ENCODE data around the gene STAT4. TPM values are rescaled to one million over a fixed set of nuclear protein-coding genes. Genes with fewer than 3 reads are reported as not detected.

STAT4 gene
- total RNA-seq, 4 donors from 2014 or later, result 0.31 to 1.0 (median 0.73) TPM; not detected in 1

DNA sequence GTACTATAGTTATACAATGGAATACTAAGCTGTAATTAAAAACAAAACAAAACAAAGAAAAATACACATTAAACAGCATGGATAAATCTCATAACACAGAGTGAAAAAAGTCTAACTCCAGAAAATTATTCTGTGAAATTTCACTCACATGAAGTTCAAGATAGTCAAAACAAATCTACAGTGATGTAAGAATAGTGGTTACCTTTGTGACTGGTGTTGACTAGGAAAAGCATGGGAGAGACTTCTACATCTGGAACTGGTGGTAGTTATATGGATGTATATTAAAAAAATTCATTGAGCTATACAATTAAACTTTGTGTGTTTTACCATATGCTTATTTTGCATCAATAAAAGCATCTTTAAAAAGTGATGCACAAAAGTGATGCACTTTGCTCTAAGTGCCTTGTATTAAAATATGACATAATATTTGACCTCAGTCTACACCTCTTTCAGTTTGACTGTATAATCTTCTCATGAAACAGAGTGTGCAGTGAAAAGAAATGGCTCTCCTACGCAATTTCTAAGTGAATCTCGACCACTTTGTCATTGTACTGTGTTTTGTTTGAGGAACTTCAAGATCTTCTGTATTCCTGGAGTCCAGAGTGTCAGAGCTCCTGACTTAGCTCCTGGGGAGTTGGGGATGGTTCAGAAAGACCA, 28.0 kb downstream of the STAT4 start:
- H3K4me1 ChIP-seq, result no peaks in the 10 kb centered on the region
- in situ Hi-C loops (cut with MboI; ENCODE audit: low sequenced_read_pairs in 4 of 4), result no loop called here
- TF ChIP-seq, protein P1, sequence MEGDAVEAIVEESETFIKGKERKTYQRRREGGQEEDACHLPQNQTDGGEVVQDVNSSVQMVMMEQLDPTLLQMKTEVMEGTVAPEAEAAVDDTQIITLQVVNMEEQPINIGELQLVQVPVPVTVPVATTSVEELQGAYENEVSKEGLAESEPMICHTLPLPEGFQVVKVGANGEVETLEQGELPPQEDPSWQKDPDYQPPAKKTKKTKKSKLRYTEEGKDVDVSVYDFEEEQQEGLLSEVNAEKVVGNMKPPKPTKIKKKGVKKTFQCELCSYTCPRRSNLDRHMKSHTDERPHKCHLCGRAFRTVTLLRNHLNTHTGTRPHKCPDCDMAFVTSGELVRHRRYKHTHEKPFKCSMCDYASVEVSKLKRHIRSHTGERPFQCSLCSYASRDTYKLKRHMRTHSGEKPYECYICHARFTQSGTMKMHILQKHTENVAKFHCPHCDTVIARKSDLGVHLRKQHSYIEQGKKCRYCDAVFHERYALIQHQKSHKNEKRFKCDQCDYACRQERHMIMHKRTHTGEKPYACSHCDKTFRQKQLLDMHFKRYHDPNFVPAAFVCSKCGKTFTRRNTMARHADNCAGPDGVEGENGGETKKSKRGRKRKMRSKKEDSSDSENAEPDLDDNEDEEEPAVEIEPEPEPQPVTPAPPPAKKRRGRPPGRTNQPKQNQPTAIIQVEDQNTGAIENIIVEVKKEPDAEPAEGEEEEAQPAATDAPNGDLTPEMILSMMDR (IDR thresholded peaks at IDR 0.05 in 4 of 5, conservative IDR thresholded peaks at IDR 0.05 in 1 of 5), result no peak
- TF ChIP-seq POLR2A (IDR thresholded peaks at IDR 0.05), result no peak

DNA sequence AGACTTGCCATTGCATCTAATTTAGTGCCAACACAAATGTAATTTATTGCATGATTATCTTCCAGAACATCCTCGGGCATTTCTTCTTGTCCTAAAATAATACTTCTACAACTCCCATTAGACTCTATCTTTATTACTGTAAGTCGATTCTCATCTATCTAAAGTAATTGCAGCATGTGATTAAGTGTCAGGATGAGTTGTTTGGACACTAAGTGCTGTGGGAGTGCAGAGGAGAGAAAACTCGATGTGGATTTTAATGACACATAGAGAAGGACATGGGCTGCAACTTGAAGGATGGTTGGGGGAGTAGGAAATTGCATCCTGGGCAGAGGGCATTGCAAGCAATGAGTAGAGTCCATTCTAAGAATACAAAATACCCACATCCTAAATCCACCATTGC, 33.5 kb downstream of the STAT4 start:
- DNase-seq (no peak), ATAC-seq (no peak)
- Histone ChIP-seq H3K36me3 (no peaks in the 10 kb centered on the region), H3K27me3 (no peaks in the 10 kb centered on the region), H3K27ac (no peak overlapping the region), H3K9me3 (no peaks in the 10 kb centered on the region), H3K4me3 (no peak overlapping the region), H3K4me1 (no peaks in the 10 kb centered on the region)
- in situ Hi-C loops (cut with MboI; ENCODE audit: low sequenced_read_pairs in 4 of 4), result no loop called here
- TF ChIP-seq, protein P1 (IDR thresholded peaks at IDR 0.05 in 4 of 5, conservative IDR thresholded peaks at IDR 0.05 in 1 of 5), result no peak
- TF ChIP-seq POLR2A (IDR thresholded peaks at IDR 0.05), result no peak
- intact Hi-C loops (cut with DNase I; ENCODE audit: low total_unique reads), result no loop called here

More for the DNA sequence above, 28.0 kb downstream of the STAT4 start:
- Histone ChIP-seq H3K4me3 (no peak overlapping the region), H3K9me3 (no peaks in the 10 kb centered on the region), H3K27ac (no peak overlapping the region), H3K27me3 (no peaks in the 10 kb centered on the region), H3K36me3 (no peaks in the 10 kb centered on the region)
- intact Hi-C loops (cut with DNase I; ENCODE audit: low total_unique reads), result no loop called here
- no peak for ATAC-seq
- DNase-seq, result no peak

DNA sequence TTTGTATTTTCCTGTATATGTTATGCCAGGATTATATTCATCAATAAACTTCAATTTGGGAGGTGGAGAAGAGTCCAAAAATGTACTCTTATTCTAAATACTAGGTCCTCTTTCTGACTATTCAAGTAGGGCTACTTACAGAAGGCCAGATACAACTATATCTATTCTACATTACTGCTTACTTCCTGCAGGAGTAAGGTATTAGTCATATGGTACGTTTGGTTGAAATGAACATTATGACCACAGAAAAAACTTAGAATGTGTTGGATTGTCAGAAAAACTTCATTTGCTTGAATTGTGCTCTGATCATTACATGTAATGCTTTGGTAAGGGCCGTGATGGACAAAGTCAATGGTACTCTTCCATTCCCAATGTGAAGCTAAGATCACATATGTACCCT, 35.0 kb downstream of the STAT4 start:
- in situ Hi-C loops (cut with MboI; ENCODE audit: low sequenced_read_pairs in 4 of 4), result no loop called here
- TF ChIP-seq, protein P1 (IDR thresholded peaks at IDR 0.05 in 4 of 5, conservative IDR thresholded peaks at IDR 0.05 in 1 of 5), result no peak
- TF ChIP-seq POLR2A (IDR thresholded peaks at IDR 0.05), result no peak
- DNase-seq (no peak), ATAC-seq (no peak)
- Histone ChIP-seq H3K4me1 (no peaks in the 10 kb centered on the region), H3K4me3 (no peak overlapping the region), H3K27me3 (no peaks in the 10 kb centered on the region), H3K9me3 (no peaks in the 10 kb centered on the region), H3K36me3 (no peaks in the 10 kb centered on the region), H3K27ac (no peak overlapping the region)
- intact Hi-C loops (cut with DNase I; ENCODE audit: low total_unique reads), result no loop called here

DNA sequence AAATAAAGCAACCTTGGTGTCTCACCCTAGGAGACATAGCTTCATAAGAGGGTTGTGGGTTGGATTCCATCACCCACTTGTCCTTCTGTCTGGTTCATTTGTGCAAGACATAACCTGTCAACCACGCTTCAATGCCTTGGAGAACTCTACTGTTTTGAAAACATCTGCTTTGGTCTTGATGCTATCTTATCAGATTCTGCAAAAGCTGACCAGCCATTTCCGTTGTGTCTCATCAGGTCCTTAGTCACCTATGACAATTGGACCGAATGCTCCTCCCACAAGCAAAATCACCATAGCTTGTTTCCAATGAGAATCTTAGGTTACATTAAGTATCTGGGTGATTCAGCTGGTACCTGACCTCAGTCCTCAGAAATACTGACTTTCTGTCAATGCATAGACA, 35.4 kb downstream of the STAT4 start:
- DNase-seq (no peak), ATAC-seq (no peak)
- in situ Hi-C loops (cut with MboI; ENCODE audit: low sequenced_read_pairs in 4 of 4), result no loop called here
- Histone ChIP-seq H3K4me1 (no peaks in the 10 kb centered on the region), H3K9me3 (no peaks in the 10 kb centered on the region), H3K27me3 (no peaks in the 10 kb centered on the region), H3K36me3 (no peaks in the 10 kb centered on the region), H3K4me3 (no peak overlapping the region), H3K27ac (no peak overlapping the region)
- intact Hi-C loops (cut with DNase I; ENCODE audit: low total_unique reads), result no loop called here
- TF ChIP-seq, protein P1 (IDR thresholded peaks at IDR 0.05 in 4 of 5, conservative IDR thresholded peaks at IDR 0.05 in 1 of 5), result no peak
- no peak for TF ChIP-seq POLR2A (IDR thresholded peaks at IDR 0.05)

DNA sequence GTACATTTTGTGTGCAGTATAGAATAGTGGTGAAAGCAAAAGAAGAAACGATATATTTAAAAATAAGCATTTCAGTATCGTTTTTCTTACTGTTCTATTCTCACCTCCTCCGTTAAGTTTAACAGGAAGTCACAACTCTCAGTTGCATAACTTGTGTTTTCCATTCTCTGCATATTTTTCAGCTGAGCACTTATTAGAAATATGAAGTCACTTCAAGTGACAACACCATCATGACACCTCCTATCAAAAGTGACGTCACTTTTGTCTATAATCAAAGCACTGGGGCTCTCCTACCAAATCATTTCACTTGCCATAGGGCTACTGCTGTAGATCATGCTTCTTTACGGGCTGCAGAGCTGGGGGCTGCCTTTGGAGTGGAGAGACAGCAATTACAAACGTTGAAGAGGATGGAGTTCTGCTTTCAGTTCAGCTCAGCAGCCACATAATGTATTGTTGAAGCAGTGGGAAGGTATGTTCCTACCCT, 36.3 kb downstream of the STAT4 start:
- no peak for ATAC-seq
- in situ Hi-C loops (cut with MboI; ENCODE audit: low sequenced_read_pairs in 4 of 4), result no loop called here

More for the DNA sequence above, 36.3 kb downstream of the STAT4 start:
- no peak overlapping the region for H3K4me3 ChIP-seq
- no peak for DNase-seq
- H3K27ac ChIP-seq, result no peak overlapping the region
- H3K4me1 ChIP-seq, result no peaks in the 10 kb centered on the region
- intact Hi-C loops (cut with DNase I; ENCODE audit: low total_unique reads), result no loop called here
- no peaks in the 10 kb centered on the region for H3K9me3 ChIP-seq
- H3K27me3 ChIP-seq, result no peaks in the 10 kb centered on the region
- H3K36me3 ChIP-seq, result no peaks in the 10 kb centered on the region
- TF ChIP-seq, protein P1 (IDR thresholded peaks at IDR 0.05 in 4 of 5, conservative IDR thresholded peaks at IDR 0.05 in 1 of 5), result no peak
- no peak for TF ChIP-seq POLR2A (IDR thresholded peaks at IDR 0.05)

Measured in gastrocnemius medialis (tissue), 4 donors.